ENCODE results near the gene GTF2IRD1.

GTF2IRD1 gene

DNA sequence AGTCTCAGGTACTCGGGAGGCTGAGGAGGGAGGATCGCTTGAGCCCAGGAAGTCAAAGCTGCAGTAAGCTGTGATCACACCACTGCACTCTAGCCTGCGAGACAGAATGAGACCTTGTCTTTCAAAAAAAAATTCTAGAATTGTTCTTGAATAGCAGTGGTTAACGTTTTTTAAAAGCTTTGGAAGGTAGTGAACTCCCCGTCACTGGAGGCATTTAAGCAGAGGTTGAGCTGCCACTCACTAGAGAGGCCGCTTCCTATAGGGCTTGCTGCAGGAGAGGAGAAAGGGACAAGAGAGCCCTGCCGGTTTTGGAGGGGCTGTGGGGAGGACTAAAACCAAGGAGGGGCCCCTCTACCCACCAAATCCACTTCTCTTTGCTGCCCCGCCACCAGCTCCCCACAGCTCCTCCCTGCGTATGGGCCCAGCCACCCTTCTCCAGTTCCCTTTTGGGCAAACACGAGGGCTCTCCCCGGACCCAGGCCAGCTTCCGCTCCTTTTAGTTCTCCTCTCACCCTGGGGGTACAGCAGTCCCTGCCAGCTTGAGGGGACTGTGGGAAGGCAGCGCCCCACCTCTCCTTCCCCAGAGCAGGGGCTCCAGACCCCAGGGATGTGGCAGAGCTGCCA is 116.9 kb downstream of the GTF2IRD1 start:
- no peak for DNase-seq

GRCh38 chr7:74572301-74572979 is 118.7 kb downstream of the GTF2IRD1 start:
- peak in 1 of 3 experiments; percentile 12 for DNase-seq

DNA sequence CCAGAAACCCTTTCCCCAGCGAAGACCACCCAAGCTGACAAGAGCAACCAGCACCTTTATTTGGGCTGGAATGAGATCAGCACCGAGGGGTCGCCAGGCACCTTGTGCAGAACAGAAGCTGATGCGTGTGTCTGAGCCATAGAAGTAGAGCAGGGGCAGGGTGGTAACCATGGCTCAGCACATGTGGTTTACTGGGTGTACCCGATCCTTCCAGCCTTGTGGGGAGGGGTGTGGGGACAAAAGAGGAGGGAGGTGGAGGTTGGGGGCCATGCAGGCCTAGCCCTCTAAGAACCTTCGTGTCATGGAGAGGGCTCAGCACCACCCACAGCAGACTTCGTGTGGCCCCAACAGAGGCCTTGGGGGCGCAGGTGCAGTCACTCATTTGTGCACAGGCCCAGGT is 119.8 kb downstream of the GTF2IRD1 start:
- DNase-seq: no peak

DNA sequence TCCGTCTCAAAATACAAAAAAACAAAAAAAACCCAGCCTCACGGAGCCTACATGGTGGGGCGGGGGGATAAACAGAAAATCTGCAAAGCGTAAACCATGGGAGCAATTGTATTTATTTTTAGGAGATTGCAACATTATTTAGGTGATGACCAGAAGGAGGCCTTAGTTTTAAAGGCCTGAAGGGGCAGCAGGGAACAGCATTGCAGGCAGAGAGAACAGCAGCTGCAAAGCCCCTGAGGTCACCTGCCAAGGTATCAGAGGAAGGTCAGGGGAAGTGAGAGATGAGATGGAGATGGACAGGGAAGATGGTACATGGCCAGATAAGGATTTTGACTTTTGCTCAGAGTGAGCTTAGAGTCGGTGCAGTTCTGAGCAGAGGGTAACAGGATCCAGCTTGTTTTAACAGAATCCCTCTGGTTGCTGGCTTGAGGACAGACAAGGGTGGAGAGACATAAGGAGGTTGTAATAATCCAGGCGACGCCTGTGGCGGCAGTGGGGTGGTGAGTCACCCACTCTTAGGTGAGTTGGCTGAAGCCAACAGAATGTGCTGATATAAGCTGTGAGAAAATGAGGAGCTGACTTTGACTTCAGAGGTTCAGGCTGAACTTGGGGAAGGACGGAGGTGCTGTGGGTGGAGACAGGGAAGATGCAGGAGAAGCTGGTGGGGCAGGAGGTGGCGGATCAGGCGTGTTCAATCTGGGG is 121.5 kb downstream of the GTF2IRD1 start:
- no peak for DNase-seq

- no peak for DNase-seq
Observed at GRCh38 chr7:74575811-74576210, 122.1 kb downstream of the GTF2IRD1 start.

DNA sequence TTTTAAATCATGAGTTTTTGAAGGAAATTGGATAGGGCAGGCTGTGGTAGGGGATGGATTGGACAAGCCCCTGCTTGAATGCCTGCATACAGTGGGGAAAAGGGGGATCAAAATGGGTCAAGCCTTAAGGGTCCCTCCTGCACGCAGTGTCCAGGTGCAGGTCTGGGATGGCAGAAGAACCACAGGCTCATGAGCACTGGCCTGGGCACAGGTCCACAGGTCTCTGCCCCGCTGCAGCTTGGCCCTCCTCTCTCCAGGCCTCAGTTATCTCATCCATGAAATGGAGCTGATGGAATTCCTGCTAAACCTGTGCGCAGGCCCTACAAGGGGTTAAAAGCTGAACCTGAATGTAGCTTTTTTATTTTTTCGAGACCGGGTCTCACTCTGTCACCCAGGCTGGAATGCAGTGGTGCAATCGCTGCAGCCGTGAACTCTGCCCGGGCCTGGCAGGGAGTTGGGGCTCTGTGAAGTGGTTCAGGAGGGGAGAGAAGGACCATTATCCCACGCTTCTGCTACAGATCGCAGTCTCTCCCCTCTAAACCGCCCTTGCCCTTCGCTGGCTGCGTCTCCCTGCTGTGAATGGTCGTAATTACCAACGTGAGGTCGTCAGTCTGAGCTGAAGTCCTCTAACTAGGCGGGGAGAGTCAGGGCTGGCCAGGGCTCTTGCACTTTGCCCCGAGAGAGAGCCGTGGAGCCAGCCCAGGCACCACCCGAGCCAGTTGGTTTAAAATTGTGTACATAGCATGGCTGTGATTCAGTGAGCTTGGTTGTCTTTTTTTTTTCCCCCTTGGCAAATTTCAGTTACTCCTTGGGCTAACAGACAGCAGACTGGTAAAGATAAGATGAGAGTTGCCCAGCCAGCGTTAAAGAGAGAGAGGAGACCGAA is 126.3 kb downstream of the GTF2IRD1 start:
- DNase-seq: no peak

GRCh38 chr7:74581916-74582440 is 128.3 kb downstream of the GTF2IRD1 start:
- DNase-seq: no peak

GRCh38 chr7:74582447-74583039 is 128.8 kb downstream of the GTF2IRD1 start:
- no peak for DNase-seq

DNA sequence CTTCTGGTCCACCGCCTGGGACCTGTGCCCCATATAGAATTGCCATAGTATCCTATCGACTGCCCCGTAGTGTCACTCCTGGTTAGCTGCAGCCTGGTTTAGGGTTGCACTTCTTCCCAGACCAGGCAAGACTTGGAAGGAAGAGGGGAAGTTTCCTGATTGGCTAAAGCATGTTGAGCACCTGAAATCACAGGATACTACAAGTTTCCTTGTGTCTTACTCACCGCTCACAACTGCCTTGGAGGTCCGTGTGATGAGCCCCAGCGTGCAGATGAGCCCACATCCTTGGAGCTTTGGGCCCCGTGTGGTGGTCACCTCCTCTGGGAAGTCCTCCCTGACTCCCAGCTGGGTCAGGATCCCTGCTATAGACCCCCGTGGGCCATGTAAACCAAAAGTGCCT is 129.9 kb downstream of the GTF2IRD1 start:
- no peak for DNase-seq

GRCh38 chr7:74584160-74584954 is 130.7 kb downstream of the GTF2IRD1 start:
- DNase-seq: no peak

- DNase-seq: no peak
Observed at GRCh38 chr7:74585844-74586243, 132.1 kb downstream of the GTF2IRD1 start.

DNA sequence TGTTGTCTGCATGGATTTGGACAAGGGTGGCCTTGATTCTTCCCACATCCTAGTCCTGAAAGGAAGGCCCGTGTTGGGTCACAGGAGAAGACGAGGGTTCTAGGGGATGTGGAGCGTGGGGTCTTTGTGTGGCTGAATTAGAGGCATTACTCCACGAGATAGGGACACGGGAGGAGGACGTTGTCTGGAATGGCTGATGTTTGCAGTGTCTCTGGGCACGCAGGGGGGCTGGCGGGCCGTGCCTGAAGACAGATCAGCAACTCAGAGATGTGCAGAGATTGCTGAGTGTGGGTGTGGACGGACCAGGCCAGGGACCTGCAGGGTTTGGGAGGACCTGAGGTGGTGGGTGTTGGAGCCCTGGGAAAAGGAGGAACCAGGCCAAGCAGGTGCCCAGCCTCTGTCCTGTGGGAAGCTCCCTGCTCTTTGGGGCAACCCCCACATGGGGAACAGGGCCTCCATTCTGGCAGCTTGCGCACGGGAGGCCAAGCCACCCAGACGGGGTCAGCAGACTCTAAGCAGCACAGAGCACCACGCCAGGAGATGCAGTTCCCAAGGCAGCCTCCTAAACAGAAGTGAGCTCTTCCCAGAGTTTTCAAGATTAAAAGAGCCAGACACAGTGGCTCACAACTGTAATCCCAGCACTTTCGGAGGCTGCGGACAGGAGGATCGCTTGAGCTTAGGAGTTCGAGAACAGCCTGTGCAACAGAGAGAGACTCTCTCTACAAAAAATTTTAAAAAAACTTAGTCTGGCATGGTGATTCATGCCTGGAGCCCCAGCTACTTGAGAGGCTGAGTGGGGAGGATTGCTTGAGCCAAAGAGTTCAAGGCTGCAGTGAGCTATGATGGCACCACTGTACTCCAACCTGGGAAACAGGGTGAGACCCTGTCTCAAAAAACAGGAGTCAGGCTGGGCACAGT is 132.8 kb downstream of the GTF2IRD1 start:
- DNase-seq: no peak

DNA sequence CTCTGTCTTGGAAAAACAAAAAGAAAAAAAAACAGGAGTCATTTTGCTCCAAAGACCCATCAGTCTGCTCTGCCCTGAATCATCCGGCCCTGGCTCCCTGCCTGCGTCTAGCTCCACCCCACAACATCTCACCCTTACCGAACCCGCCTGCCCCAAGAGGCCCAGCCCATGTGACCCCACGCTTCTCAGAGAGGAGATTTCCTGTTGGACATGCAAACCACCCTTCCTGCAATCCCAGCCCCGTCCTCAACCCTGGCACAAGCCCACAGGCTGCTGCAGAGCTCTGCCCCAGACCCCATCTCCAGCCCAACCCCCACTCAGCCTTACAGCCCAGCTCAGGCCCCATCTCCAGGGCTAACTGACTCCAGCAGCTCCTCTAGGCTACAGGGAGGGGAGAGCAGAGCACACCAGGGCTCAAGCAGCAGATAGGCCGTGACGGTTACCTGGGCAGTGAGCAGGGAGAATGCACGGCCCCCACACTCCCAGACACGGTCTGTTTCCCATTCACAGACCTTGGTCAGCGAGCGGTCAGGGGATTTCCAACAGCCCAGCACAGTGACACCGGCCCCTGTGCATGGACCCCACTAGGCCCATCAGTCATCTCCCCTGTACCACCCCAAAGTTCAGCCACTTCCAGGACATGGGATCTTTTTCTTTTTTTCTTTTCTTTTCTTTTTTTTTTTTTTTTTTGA is 133.9 kb downstream of the GTF2IRD1 start:
- peak in 1 of 3 experiments; percentile 77 for DNase-seq

DNA sequence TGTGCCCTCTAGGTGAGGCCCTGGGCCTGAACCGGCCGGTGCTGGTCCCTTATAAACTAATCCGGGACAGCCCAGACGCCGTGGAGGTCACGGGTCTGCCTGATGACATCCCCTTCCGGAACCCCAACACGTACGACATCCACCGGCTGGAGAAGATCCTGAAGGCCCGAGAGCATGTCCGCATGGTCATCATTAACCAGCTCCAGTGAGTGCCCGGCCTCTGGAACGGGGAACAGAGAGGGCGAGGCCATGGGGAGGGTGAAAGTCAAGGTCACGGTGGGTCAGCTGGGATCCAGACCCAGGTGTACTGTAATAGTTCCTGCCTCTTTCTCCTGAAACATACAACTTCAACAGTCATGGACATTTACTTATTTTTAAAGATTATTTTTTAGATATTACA is 137.1 kb downstream of the GTF2IRD1 start:
- no peak for DNase-seq

DNA sequence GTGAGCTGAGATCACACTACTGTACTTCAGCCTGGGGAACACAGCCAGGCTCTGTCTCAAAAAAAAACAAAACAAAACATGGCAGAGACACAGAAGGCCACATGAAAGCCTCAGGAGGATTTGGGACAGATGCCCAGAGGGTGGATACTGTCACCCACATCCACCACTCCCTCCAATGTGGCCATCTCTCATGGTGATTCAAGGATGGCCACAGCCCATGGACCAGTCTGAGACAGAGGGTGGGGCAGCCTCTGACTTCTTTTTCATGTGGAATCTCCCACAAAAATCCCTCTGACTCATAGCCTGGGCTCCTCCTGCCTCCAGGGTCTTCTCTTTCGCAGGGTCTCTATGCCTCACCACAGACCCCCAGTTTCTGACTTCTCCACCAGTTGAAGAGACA is 144.9 kb downstream of the GTF2IRD1 start:
- no peak for DNase-seq

- DNase-seq: no peak
Observed at GRCh38 chr7:74599244-74599643, 145.5 kb downstream of the GTF2IRD1 start.

- DNase-seq: no peak
Observed at GRCh38 chr7:74604326-74605020, 150.8 kb downstream of the GTF2IRD1 start.

DNA sequence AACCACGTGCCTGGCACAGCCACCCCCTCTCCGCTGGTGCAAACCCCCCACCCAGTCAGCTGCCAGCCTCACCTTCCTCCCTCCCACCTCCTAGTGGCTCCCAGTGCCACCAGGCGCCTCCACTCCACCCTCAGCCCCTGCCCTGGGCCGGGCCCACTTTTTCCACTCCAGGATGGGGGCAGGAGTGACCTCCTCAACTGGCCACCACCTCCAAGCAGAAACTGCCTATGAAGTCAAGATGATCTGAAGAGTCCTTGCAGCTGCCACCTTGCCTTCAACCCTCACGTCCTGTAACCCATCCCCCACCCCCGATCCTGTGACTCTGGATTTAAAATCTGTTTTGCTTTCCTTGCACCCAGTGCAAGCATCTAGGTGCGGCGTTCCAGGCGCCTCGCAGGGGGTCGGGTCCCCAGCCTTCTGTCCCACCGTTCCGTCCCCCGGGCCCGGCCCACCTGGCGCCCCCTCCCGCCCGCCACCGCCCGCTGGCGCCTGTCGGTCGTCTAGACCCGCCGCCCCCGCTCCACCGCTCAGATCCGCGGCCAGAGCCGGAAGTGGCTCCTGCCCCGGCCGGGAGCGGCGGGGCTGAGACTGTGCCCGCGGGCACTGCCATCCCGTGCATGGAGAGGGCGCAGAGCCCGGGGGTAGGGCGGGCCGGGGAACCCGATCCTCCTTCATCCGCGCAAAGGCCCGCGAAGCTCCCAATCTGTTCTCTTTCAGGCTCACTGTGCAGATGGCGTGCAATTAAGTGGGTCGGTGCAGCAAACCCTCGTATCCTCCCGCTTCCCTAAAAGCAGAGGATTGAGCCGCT is 152.6 kb downstream of the GTF2IRD1 start:
- DNase-seq: peak; percentile 46 to 75 (median 71)

All from NCI-H1417 (cell line).